NCI-H2107 (cell line): Measurements from ENCODE around the gene RNPEP.
"Not testable (repeated sequence)": the region's sequence is repeated elsewhere in the genome, so short reads cannot be mapped to it uniquely, and the experiment has no call there.

Experiments used
- DNase-seq: peaks from one replicate; lab custom pipeline; 2025; lab: John Stamatoyannopoulos, UW

Gene RNPEP

GRCh38 chr1:201982623-201983379 is at the start of gene RNPEP:
TSS of gene RNPEP (plus strand) at chr1:201982648. CDS start at chr1:201982667, 19 bp downstream.
- DNase-seq = no peak

DNA sequence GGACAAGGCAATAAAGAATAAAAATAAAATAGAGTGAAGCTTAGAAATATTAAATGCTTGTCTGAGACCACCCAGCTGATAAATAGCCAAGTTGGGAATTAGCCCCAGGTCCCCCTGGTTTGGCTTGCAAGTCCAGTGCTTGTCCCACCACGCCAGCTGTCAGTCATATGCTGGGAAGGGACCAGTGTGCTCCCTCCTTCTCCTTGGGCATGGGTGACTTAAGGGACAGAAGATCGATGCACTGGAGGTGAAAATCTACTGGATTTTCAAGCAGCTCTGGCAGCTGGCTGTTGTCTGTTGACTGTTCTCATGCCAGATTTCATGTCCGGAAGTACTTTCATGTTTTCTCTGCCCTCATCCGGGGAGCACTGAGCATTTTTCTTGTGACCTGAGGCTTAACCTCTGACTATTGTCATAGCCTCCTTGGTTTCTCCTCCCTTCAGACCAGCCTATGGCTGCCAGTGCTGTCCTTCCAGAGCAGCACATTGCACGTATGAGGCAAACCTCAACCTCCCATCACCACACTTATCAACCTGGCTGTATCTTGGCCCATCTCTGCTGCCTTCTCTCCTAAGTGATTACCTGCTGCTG is 48.5 kb upstream of the RNPEP start:
- DNase-seq = no peak

GRCh38 chr1:201937624-201938213 is 44.7 kb upstream of the RNPEP start:
- DNase-seq = no peak

GRCh38 chr1:201938440-201939035 is 43.9 kb upstream of the RNPEP start:
- no peak for DNase-seq

GRCh38 chr1:201939148-201939547 is 43.3 kb upstream of the RNPEP start:
- no peak for DNase-seq

DNA sequence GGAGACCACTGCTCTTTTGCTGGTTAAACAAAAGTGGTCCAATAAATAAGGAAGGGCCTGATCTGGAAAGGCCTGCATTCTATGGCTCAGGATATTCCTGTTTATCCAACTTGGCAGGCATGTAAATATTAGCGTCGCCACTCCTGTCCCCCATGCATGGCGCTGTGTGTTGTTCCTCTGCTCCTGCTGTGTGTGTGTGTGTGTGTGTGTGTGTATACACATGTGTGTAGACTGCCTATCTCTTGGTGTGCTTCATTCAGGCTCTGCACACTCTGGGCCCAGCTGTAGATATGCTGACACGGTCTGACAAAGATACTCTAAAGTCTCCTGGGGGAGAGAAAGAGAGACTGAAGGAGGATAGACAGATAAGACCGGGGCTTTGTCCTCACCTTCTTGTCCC is 42.9 kb upstream of the RNPEP start:
- no peak for DNase-seq

DNA sequence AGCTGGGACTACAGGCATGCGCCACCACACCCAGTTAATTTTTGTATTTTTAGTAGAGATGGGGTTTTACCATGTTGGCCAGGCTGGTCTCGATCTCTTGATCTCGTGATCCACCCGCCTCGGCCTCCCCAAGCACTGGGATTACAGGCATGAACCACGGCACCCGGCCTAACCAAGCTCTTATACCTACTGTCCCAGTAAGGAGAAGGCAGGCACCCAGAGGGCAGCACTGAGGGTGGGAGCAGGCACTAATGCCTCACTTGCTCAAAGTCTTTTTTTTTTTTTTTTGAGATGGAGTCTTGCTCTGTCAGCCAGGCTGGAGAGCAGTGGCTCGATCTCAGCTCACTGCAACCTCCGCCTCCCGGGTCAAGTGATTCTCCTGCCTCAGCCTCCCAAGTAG is 42.1 kb upstream of the RNPEP start:
- not testable (repeated sequence) for DNase-seq

GRCh38 chr1:201941420-201942128 is 40.9 kb upstream of the RNPEP start:
- peak; percentile 64 for DNase-seq

DNA sequence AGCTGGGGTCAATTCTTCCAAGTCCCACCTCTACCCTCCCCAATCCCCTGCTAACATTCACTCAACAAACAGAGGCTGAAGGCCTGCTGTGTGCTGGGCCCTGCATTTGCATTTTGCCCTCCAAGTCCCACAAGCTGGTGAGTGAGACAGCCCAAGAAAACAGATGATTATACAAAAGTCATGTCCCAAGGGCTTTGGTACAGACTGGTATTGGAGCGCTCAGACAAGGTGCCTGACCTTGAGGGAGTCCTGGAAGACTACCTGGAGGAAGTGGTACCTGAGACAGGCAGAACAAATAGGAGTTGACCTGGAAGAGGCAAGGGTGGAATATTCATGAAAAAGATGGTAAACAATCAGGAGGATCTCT is 40.3 kb upstream of the RNPEP start:
- no peak for DNase-seq

GRCh38 chr1:201944002-201944401 is 38.4 kb upstream of the RNPEP start:
- DNase-seq = no peak

DNA sequence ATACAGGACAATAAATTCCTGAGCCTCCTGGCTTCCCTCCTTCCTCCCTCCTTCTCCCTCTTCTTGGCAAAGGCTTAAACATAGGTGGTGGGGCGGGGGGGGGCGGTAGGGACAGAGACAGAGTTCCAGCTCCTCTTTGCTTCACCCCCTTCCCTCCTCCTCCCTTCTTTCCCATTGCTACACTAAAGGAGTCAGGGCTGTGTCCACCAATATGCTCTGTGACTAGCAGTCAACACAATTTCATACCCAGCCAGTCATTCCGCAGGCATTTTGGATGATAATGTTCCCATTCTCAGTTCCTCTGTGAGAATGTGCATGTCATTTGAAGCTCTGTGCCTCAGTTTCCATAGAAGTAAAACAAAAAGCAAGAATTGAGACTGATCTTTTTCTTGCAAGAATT is 37.8 kb upstream of the RNPEP start:
- DNase-seq = no peak

DNA sequence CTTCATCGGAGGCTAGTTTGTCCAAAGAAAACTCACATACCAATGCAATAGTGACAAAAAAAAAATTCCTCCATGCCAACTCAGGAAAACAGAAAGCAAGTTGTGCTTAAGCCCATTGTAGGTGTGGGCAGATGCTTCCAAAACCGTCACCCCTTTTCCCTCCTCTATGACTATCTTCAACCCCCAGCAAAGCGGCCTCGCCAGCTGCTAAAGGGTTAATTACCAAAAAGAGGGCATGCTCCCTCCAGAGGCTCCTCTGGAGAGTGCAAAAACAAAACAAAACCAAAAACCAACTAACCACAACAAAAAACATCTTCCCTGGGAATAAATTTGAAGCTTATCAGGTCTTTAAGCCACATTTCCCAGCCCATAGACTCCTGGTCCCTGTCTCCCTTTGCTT is 37.3 kb upstream of the RNPEP start:
- DNase-seq = no peak

DNA sequence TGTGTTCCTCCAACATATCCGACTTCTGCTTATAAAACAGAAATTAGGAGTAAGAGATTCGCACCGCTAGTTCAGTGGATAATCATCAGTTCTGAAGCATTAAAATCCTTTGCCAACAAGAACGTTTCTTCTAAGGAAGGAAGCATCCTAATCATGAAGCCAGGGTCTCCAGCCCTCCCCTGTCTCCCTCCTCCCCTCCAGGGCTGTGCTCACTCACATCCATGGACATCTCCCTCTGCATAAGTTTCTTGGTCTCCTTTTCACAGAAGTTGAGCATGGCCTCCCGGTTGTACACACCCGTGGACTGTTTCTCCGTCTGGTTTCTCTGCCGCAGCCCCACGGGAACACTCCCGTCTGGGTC is 36.6 kb upstream of the RNPEP start:
- no peak for DNase-seq

DNA sequence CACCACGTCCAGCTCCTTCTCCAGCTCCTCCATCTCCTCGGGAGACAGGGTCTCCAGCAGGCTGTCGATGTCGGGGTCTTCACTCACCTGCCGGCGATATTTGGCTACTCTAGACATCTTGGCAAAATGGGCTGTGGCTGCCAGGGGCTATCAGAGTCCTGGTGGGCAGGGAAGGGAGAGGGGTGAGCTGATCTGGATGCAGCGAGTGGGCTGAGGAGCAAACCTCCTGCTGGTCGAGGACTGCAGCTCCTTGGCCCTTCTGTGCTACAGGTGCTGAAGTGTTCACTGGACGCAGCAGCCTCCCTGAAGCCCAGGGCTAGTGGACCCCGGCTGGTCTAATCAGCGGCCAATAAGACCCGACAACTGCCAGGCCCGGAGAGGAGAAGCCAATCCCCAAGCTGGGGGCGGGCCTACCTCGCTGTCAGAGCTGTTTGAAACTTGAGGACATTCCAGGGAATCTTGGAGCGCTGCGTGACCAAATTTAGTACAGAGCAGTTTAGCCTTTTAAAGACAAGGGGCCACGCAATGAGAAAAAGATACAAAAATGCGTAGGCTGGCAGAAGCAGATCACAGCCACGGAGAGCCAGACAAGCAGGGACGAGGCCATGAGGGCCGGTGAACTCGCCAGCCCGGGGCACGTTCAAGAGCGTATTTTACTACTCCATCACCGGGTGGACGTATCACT is 36.1 kb upstream of the RNPEP start, which contains the start of gene LMOD1:
TSS of gene LMOD1 (minus strand) at position 325 of the 685 bp plus-strand sequence. CDS start at position 117, 208 bp downstream.
- DNase-seq = peak; percentile 52

- DNase-seq = no peak
Measured at GRCh38 chr1:201947697-201948008, 34.8 kb upstream of the RNPEP start.

DNA sequence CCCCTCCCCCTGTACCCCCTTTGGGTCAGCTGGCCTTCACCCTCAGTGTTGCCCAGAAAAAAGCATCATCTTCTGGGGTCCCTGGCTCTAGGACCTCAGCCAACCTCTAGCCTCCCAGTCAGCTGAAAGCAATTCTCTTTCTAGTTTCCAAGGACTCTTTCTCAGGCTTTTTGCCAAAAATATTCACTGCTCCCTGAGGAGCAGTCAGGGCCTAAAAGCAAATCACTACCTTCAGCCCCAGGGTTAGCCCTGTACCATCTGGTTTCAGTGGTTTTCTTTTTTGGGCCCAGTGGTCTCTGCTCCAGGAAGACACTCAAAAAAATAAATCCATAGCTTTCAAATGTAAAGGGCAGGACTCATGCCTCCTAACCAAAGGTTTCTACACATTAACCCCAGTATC is 33.0 kb upstream of the RNPEP start:
- no peak for DNase-seq

- DNase-seq = no peak
Measured at GRCh38 chr1:201954263-201955008, 28.0 kb upstream of the RNPEP start.

DNA sequence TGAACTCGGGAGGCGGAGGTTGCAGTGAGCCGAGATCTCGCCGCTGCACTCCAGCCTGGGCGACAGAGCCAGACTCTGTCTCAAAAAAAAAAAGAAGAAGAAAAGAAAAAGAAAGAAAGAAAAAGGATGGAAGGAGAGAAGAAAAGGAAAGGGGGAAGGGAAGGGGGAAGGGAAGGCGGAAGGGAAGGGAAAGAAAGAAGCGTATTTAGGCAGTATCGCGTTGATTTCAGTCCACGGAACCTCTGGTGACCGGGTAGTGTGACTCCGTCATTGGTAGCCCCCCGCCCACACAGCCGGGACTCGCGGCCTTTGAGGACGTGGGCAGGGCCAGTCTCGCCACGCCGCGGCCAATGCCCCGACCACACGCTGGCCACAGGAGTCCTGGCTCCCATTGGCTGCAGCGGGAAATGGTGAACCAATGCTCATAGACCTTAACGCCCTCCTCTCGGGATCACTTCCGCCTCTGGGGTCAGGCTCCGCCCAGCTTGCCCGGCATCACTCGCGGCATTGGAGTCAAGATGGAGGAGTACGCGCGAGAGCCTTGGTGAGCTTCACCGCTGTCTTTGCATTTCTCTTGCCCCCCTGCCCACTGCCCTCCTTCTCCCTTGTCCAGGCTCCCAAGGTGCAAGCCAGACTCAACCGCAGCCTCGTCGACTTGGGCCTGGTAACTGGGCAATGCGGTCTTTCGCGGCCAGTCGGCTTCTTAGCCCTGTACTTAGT is 27.3 kb upstream of the RNPEP start, which contains the start of gene TIMM17A:
TSS of gene TIMM17A (plus strand) at position 495 of the 720 bp plus-strand sequence. CDS start at position 519, 24 bp downstream.
- DNase-seq = peak; percentile 97

GRCh38 chr1:201955729-201956143 is 26.7 kb upstream of the RNPEP start:
- DNase-seq = no peak

DNA sequence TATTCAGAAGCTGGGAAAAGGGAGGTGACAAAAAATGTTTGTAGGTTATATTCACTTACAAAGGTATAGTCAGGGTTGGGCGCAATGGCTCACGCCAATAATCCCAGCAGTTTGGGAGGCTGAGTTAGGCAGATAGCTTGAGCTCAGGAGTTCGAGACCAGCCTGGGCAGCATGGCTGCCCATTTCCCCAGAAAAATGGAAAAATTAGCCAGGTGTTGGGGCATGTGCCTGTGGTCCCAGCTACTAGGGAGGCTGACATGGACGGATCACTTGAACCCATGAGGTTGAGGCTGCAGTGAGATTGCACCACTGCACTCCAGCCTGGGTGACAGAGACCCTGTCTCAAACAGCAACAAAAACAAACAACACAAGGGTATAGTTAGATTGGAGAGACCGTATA is 24.1 kb upstream of the RNPEP start:
- no peak for DNase-seq
